ENCODE measurements around the gene PRRG2.

The PRRG2 gene

DNA sequence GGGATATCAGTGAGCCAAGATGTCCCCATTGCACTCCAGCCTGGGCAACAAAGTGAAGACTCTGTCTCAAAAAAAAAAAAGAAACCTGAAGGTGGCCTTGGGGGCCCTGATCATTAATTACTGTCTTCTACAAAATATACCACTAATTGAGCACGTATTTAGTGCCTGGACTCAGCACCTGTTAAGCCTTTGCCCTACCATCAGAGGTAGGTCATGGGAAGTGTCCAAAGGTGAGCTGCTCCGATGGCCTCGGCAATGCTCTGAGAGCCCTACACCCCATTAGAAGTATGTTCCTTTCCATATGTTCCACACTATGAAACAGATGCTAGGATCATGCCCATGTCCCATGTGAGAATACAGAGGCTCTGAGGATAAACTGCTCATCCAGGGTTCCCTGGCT lies 21.7 kb upstream of the PRRG2 start:
- FAIRE-seq (no peak), DNase-seq (ENCODE audit: insufficient read length) (no peak)
- no peak for TF ChIP-seq TAF1 (IDR thresholded peaks at IDR 0.05; ENCODE audit: borderline replicate concordance, low read depth, low read length)
- TF ChIP-seq POLR2AphosphoS5 (IDR thresholded peaks at IDR 0.05; ENCODE audit: low read depth, low read length) = no peak
- no peak for TF ChIP-seq POLR2A (IDR thresholded peaks at IDR 0.05; ENCODE audit: low read depth, low read length)

DNA sequence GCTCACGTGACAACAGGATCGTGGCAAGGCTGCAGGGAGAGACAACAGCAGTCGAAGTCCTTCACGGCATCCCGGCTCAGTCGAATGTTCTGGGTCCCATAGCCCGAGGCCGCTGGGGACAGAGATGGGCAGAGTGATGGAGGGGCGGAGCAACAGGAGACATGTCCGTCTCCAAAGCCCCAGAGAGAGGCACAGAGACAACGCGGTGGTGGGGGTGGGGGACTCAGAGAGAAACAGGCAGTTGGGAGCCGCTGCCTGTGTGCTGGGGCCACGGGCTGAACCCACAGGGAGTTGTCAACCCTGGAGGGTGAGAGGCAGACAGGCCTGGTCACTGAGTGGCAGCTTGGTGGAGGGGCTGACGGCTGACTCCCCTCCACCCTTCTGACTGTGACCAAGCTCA lies 21.2 kb upstream of the PRRG2 start:
- TF ChIP-seq POLR2AphosphoS5 (IDR thresholded peaks at IDR 0.05; ENCODE audit: low read depth, low read length) = no peak
- no peak for TF ChIP-seq TAF1 (IDR thresholded peaks at IDR 0.05; ENCODE audit: borderline replicate concordance, low read depth, low read length)
- TF ChIP-seq POLR2A (IDR thresholded peaks at IDR 0.05; ENCODE audit: low read depth, low read length) = no peak
- no peak for FAIRE-seq
- no peak for DNase-seq (ENCODE audit: insufficient read length)

DNA sequence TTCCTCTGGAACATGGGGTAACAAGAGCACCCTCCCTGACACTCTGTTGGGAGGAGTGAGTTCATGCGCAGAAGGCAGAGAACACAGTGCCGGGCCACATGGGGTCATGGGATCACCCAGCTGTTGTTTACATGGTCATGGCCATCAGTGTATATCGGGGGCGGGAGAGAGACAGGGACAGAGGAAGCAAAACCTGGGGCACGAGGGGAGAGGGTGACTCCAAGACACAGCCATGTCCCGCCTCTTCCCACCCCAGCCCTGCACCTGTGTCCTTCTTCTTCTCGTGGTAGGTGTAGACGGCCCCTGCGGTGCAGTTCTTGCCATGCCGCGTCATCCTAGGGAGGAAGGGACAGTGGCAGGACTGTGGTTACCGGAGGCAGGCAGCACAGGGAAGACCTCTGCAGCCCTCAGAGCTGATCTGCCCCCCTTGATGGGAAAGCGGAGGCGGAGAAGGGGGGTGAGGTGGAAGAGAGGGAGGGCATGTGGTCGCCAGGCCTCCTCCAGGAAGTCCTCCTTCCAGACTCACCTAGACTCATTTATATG lies 20.7 kb upstream of the PRRG2 start:
- DNase-seq (ENCODE audit: insufficient read length) = no peak
- TF ChIP-seq TAF1 (IDR thresholded peaks at IDR 0.05; ENCODE audit: borderline replicate concordance, low read depth, low read length) (no peak), POLR2AphosphoS5 (IDR thresholded peaks at IDR 0.05; ENCODE audit: low read depth, low read length) (no peak), POLR2A (IDR thresholded peaks at IDR 0.05; ENCODE audit: low read depth, low read length) (no peak)
- FAIRE-seq = no peak

DNA sequence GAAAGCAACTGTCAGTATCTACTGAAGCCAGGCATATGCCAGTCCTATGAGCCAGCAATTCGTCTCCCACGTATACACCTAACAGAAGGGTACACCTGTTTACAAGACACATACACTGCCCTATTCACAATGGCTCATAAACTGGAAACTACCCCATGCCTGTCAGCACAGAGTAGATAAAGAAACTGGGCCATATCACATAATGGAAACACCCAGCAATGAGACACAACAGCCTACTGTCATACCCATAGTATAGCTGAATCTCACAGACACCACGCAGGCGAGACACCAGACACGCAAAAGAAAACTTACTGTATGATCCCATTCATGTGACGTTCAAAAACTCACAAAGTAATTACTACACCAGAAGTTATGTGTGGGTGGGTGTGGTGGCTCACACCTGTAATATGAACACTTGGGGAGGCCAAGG lies 16.5 kb upstream of the PRRG2 start:
- TF ChIP-seq TAF1 (IDR thresholded peaks at IDR 0.05; ENCODE audit: borderline replicate concordance, low read depth, low read length) (no peak), POLR2AphosphoS5 (IDR thresholded peaks at IDR 0.05; ENCODE audit: low read depth, low read length) (no peak), POLR2A (IDR thresholded peaks at IDR 0.05; ENCODE audit: low read depth, low read length) (no peak)
- no peak for FAIRE-seq
- no peak for DNase-seq (ENCODE audit: insufficient read length)

DNA sequence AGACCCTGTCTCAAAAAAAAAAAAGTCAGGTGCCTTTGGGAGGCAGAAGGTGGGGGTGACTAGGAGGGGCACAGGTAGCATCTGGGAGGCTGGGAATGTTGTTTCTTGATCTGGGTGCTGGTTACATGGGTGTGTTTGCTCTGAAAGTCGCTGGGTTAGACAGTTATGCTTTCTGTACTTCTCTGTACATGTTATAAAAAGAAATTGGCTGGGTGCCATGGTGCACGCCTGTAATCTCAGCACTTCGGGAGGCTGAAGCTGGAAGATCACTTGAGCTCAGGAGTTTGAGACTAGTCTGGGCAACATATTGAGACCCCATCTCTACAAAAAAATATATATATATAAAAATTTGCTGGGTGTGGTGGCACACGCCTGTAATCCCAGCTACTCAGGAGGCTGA lies 15.9 kb upstream of the PRRG2 start:
- no peak for TF ChIP-seq POLR2A (IDR thresholded peaks at IDR 0.05; ENCODE audit: low read depth, low read length)
- TF ChIP-seq POLR2AphosphoS5 (IDR thresholded peaks at IDR 0.05; ENCODE audit: low read depth, low read length) = no peak
- no peak for TF ChIP-seq TAF1 (IDR thresholded peaks at IDR 0.05; ENCODE audit: borderline replicate concordance, low read depth, low read length)
- FAIRE-seq (no peak), DNase-seq (ENCODE audit: insufficient read length) (no peak)

DNA sequence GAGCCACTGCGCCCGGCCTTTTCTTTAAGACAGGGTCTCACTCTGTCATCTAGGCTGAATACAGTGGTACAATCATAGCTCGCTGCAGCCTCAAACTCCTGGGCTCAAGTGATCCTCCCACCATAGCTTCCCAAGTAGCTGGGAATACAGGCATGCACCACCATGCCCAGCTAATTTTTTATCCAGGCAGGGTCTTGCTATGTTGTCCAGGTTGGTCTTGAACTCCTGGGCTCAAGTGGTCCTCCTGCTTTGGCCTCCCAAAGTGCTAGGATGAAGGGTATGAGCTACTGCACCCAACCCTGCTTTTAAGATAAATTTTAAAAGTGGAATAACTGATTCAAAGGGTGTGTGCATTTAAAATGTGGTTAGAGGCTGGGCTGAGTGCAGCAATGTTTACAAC lies 14.8 kb upstream of the PRRG2 start:
- DNase-seq (ENCODE audit: insufficient read length) (no peak), FAIRE-seq (no peak)
- TF ChIP-seq POLR2A (IDR thresholded peaks at IDR 0.05; ENCODE audit: low read depth, low read length) = no peak
- no peak for TF ChIP-seq POLR2AphosphoS5 (IDR thresholded peaks at IDR 0.05; ENCODE audit: low read depth, low read length)
- TF ChIP-seq TAF1 (IDR thresholded peaks at IDR 0.05; ENCODE audit: borderline replicate concordance, low read depth, low read length) = no peak

DNA sequence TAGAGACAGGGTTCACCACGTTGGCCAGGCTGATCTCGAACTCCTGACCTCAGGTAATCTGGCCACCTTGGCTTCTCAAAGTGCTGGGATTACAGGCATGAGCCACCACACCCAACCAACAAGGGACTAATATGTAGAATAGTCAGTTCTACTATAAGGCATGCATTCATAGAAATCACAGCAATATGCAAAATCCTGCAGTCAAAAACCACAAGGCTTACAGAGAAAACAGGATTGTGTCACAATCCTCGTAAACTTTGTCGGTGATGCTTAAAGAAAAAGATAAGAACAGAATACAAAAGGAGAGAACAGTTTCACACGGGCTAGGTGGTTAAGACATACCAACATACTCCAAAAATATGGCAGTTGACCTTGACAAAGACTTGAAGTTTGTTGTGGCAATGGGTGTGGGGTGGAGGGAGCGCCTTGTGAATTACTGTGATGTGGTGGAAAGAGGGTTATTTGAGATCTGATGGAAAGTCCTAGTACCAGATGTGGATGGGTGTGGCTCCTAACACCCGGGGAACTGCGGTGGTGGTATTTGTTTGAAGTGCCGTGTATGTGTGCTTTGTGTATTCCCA lies 13.2 kb upstream of the PRRG2 start:
- FAIRE-seq (peak; percentile 9), DNase-seq (ENCODE audit: insufficient read length) (no peak)
- TF ChIP-seq POLR2AphosphoS5 (IDR thresholded peaks at IDR 0.05; ENCODE audit: low read depth, low read length) (no peak), TAF1 (IDR thresholded peaks at IDR 0.05; ENCODE audit: borderline replicate concordance, low read depth, low read length) (no peak), POLR2A (IDR thresholded peaks at IDR 0.05; ENCODE audit: low read depth, low read length) (no peak)

DNA sequence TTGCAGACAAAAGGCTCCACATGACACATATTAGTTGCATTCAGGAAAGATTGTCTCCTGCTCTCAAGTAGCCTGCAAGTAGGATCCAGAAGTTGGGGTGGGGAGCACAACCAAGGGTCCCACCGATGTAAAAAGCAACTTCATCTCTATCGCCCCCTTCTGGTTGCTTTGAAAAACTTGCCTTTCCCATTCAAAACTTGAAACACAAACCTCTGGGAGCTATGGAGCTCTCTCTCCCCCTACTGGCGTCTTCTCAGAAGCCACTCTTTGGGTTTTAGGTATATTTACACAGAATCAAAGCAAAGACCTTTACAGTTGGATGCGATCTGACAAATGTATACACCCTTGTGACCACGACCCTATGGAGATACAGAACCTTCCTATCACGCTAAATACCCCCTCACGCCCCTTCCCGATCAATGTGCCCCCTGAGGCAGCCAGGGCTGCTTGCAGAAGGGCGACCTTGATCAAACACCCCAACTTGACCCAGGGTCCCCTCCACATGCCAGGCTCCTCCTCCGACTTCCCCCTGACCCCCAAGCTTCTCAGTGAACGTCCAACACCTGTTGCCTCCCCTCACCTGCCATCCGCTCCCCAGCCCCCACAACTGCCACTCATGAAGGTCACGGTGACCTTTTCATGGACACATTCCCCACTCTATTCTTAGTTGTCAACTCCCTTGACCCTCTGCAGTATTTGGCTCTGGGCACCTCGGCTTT lies 10.8 kb upstream of the PRRG2 start:
- no peak for TF ChIP-seq POLR2AphosphoS5 (IDR thresholded peaks at IDR 0.05; ENCODE audit: low read depth, low read length)
- no peak for TF ChIP-seq TAF1 (IDR thresholded peaks at IDR 0.05; ENCODE audit: borderline replicate concordance, low read depth, low read length)
- TF ChIP-seq POLR2A (IDR thresholded peaks at IDR 0.05; ENCODE audit: low read depth, low read length) = no peak
- FAIRE-seq (peak; percentile 80), DNase-seq (ENCODE audit: insufficient read length) (peak; percentile 65)

DNA sequence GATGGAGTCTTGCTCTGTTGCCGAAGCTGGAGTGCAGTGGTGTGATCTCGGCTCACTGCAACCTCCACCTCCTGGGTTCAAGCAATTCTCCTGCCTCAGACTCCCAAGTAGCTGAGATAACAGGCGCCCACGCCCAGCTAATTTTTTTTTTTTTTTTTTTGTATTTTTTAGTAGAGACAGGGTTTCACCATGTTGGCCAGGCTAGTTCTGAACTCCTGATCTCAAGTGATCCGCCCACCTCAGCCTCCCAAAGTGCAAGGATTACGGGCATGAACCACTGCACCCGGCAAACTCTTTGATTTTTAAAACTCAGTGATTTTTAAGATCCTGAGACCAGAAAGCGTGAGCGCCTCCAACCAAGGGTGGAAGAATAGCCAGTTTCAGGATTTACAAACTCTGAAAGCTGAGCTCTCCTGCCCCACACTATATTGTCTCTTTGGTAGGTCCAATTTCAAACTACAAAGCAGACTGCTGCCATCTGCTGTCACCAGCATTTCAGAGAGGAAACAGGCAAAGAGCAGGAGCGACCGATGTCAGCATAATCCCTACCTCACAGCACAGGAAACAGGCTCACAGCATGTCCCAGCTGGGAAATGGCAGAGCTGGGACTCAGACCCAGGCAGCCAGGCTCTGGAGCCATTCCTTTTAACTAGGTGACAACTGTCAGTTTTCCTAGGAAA lies 10.0 kb upstream of the PRRG2 start:
- no peak for DNase-seq (ENCODE audit: insufficient read length)
- FAIRE-seq = no peak
- TF ChIP-seq POLR2A (IDR thresholded peaks at IDR 0.05; ENCODE audit: low read depth, low read length) (no peak), POLR2AphosphoS5 (IDR thresholded peaks at IDR 0.05; ENCODE audit: low read depth, low read length) (no peak), TAF1 (IDR thresholded peaks at IDR 0.05; ENCODE audit: borderline replicate concordance, low read depth, low read length) (no peak)

DNA sequence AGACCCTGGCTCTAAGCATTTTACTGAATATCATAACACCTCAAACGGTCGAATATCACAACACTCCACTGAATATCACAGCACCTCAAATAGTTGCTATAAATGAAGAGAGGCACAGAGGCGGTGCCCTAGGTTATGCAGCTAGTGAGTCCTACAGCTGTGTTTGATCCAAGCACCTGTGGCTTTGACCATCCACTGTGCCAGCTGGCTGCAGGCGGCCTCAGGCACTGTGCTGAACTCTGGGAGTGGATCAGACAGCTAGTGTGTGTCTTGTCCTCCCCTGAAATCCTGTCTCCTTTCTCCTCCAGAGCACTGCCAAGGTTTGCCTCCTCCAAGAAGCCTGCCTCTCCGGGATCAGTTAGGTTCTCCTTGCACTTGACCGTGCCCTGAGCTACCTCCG lies 8.1 kb upstream of the PRRG2 start:
- no peak for FAIRE-seq
- TF ChIP-seq TAF1 (IDR thresholded peaks at IDR 0.05; ENCODE audit: borderline replicate concordance, low read depth, low read length) (no peak), POLR2AphosphoS5 (IDR thresholded peaks at IDR 0.05; ENCODE audit: low read depth, low read length) (no peak), POLR2A (IDR thresholded peaks at IDR 0.05; ENCODE audit: low read depth, low read length) (no peak)
- no peak for DNase-seq (ENCODE audit: insufficient read length)

DNA sequence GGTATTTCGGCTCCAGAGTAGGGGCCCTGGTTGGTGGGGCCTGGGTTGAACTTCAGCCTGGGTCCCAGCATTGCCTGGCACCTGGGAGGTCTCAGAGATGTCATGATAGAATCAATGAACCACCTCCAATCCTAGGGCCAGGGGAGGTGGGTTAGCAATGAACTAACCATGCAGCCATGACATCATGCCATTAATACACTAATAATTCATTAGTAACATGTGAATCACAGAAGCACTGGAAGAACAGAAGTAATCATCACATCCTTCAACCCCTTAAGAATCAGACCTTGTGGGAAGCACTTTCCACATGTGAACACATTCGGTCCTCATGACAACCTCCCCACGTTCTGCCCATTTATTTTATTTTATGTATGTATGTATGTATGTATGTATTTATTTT lies 7.7 kb upstream of the PRRG2 start:
- TF ChIP-seq TAF1 (IDR thresholded peaks at IDR 0.05; ENCODE audit: borderline replicate concordance, low read depth, low read length) = no peak
- no peak for TF ChIP-seq POLR2A (IDR thresholded peaks at IDR 0.05; ENCODE audit: low read depth, low read length)
- TF ChIP-seq POLR2AphosphoS5 (IDR thresholded peaks at IDR 0.05; ENCODE audit: low read depth, low read length) = no peak
- DNase-seq (ENCODE audit: insufficient read length) (no peak), FAIRE-seq (no peak)

Data from GM12892 (cell line).